H1 (cell line): Measurements from ENCODE around the gene CWC27. TPM values are rescaled to one million over a fixed set of nuclear protein-coding genes. Genes with fewer than 3 reads are reported as not detected.

ENCODE experiments used
- CTCF ChIA-PET: fragments of 300-600 bp; sonication (Branson Sonifier 250); formaldehyde crosslinking; loops from one replicate; lab custom pipeline; 2021; ENCODE audit not compliant: partially characterized antibody; lab: Charles Lee
- POLR2A ChIA-PET: fragments of 300-600 bp; sonication (Branson Sonifier 250); formaldehyde crosslinking; loops from one replicate; lab custom pipeline; 2021; ENCODE audit warnings: inconsistent platforms; ENCODE audit not compliant: partially characterized antibody; lab: Charles Lee
- DNase-seq, 2 experiments: peaks; one replicate each; pipeline versions ENCODE4 v3.0.0 to v3.0.0-alpha.2; 2010 to 2022; ENCODE audit warnings: low spot score in 2 of 2, low read depth in 1 of 2, mixed read lengths in 1 of 2
- FAIRE-seq: peaks from 2 replicates; lab custom pipeline; 2011; peaks lifted over from hg19 to GRCh38; lab: Jason Lieb, UNC
- H2AFZ ChIP-seq: 2 replicates; pipeline ENCODE4 v1.8.1; 2012; ENCODE audit warnings: low read length, inconsistent platforms
- H2AK5ac ChIP-seq: 2 replicates; pipeline ENCODE4 v1.6.1; 2013; ENCODE audit warnings: low read depth, low read length
- H2BK120ac ChIP-seq: replicated peaks from 2 replicates; pipeline ENCODE3; 2013; ENCODE audit warnings: low read depth, low read length, inconsistent platforms
- H2BK12ac ChIP-seq: 2 replicates; pipeline ENCODE4 v1.6.1; 2013; ENCODE audit warnings: low read depth, low read length
- H2BK15ac ChIP-seq: 2 replicates; pipeline ENCODE4 v1.6.1; 2013; ENCODE audit warnings: low read length
- H2BK20ac ChIP-seq: 2 replicates; pipeline ENCODE4 v1.6.1; 2013; ENCODE audit warnings: low read length
- H2BK5ac ChIP-seq: 2 replicates; pipeline ENCODE4 v1.6.1; 2013; ENCODE audit warnings: low read depth, low read length
- H3K14ac ChIP-seq: 2 replicates; pipeline ENCODE4 v1.6.1; 2013; ENCODE audit warnings: inconsistent platforms; ENCODE audit not compliant: insufficient read length
- H3K18ac ChIP-seq: 2 replicates; pipeline ENCODE4 v1.6.1; 2013; ENCODE audit warnings: low read length; ENCODE audit errors: extremely low read depth
- H3K23ac ChIP-seq: 2 replicates; pipeline ENCODE4 v1.6.1; 2013; ENCODE audit warnings: inconsistent platforms; ENCODE audit not compliant: insufficient read length
- H3K23me2 ChIP-seq: 2 replicates; pipeline ENCODE4 v1.6.1; 2013; ENCODE audit warnings: low read depth, low read length
- H3K27ac ChIP-seq: 2 replicates; pipeline ENCODE4 v1.6.1; 2011; ENCODE audit warnings: low read depth, low read length, inconsistent platforms
- H3K27me3 ChIP-seq, 4 experiments: replicated peaks in 1 of 4; 1 replicate in 1 of 4; 2 replicates in 3 of 4; pipeline versions ENCODE4 v1.6.1 to v1.8.1; 2011 to 2013; ENCODE audit warnings: low read length in 3 of 4, mild to moderate bottlenecking in 3 of 4, inconsistent platforms in 2 of 4, mixed read lengths in 2 of 4, moderate library complexity in 1 of 4; ENCODE audit not compliant: control insufficient read depth in 3 of 4, insufficient read depth in 3 of 4; ENCODE audit errors: extremely low read depth in 1 of 4
- H3K36me3 ChIP-seq, 4 experiments: 2 replicates each; pipeline versions ENCODE4 v1.6.1 to v1.8.1; 2011 to 2013; ENCODE audit warnings: mild to moderate bottlenecking in 4 of 4, low read length in 3 of 4, moderate library complexity in 2 of 4, control low read depth in 1 of 4, inconsistent platforms in 1 of 4; ENCODE audit not compliant: insufficient read depth in 4 of 4, control insufficient read depth in 2 of 4
- H3K4ac ChIP-seq: replicated peaks from 2 replicates; pipeline ENCODE3; 2013; ENCODE audit warnings: low read length, low read depth, mixed read lengths, inconsistent platforms; ENCODE audit not compliant: insufficient read length
- H3K4me1 ChIP-seq, 4 experiments: replicated peaks in 1 of 4; 1 replicate in 1 of 4; 2 replicates in 3 of 4; pipeline versions ENCODE4 v1.6.1 to v1.8.1; 2011 to 2013; ENCODE audit warnings: low read length in 3 of 4, inconsistent platforms in 2 of 4, mixed read lengths in 1 of 4; ENCODE audit not compliant: insufficient read depth in 4 of 4, control insufficient read depth in 3 of 4
- H3K4me2 ChIP-seq, 2 experiments: 2 replicates each; pipeline versions ENCODE4 v1.6.1 to v1.8.1; 2011 to 2013; ENCODE audit warnings: low read depth in 2 of 2, low read length in 2 of 2, control low read depth in 1 of 2, inconsistent platforms in 1 of 2, mild to moderate bottlenecking in 1 of 2; ENCODE audit not compliant: insufficient read depth in 1 of 2
- H3K4me3 ChIP-seq, 4 experiments: fragments of 200-600, 300-600 bp in 1 of 4; sonication (generic), shearing (Covaris generic), sonication (Bioruptor Twin) in 1 of 4; 2 replicates each; pipeline versions ENCODE4 v1.5.1 to v1.8.1; 2011 to 2016; ENCODE audit warnings: low read length in 4 of 4, low read depth in 3 of 4, control low read depth in 2 of 4, inconsistent platforms in 2 of 4, mild to moderate bottlenecking in 2 of 4, mixed read lengths in 1 of 4, moderate library complexity in 1 of 4; ENCODE audit not compliant: insufficient read depth in 2 of 4; ENCODE audit errors: extremely low read depth in 1 of 4
- H3K56ac ChIP-seq: replicated peaks from 2 replicates; pipeline ENCODE3; 2013; ENCODE audit warnings: low read depth, mild to moderate bottlenecking, mixed read lengths, low read length, inconsistent platforms; ENCODE audit not compliant: insufficient read length
- H3K79me1 ChIP-seq: 2 replicates; pipeline ENCODE4 v1.6.1; 2013; ENCODE audit warnings: low read depth, low read length, control low read depth
- H3K79me2 ChIP-seq, 2 experiments: 2 replicates each; pipeline versions ENCODE4 v1.6.1 to v1.8.1; 2012 to 2013; ENCODE audit warnings: low read length in 2 of 2, mild to moderate bottlenecking in 2 of 2, inconsistent platforms in 1 of 2; ENCODE audit not compliant: insufficient read depth in 2 of 2, control insufficient read depth in 1 of 2
- H3K9ac ChIP-seq, 4 experiments: replicated peaks in 1 of 4; 1 replicate in 1 of 4; 2 replicates in 3 of 4; pipeline versions ENCODE4 v1.6.1 to v1.8.1; 2011 to 2013; ENCODE audit warnings: low read depth in 3 of 4, low read length in 3 of 4, control low read depth in 2 of 4, mild to moderate bottlenecking in 2 of 4, moderate library complexity in 2 of 4, inconsistent platforms in 1 of 4; ENCODE audit errors: extremely low read depth in 1 of 4
- H3K9me3 ChIP-seq, 2 experiments: 2 replicates each; pipeline versions ENCODE4 v1.6.1 to v1.8.1; 2012 to 2013; ENCODE audit warnings: mild to moderate bottlenecking in 2 of 2, moderate library complexity in 2 of 2, control low read depth in 1 of 2, inconsistent platforms in 1 of 2, low read depth in 1 of 2, low read length in 1 of 2, mixed read lengths in 1 of 2; ENCODE audit not compliant: insufficient read depth in 2 of 2
- H4K20me1 ChIP-seq, 2 experiments: replicated peaks in 1 of 2; 2 replicates each; pipeline versions ENCODE3 to v1.8.1; 2011 to 2013; ENCODE audit warnings: inconsistent platforms in 2 of 2, low read length in 2 of 2, mild to moderate bottlenecking in 1 of 2; ENCODE audit not compliant: insufficient read depth in 2 of 2, control insufficient read depth in 1 of 2
- H4K5ac ChIP-seq: 2 replicates; pipeline ENCODE4 v1.6.1; 2013; ENCODE audit warnings: low read length, low read depth, mixed read lengths, inconsistent platforms; ENCODE audit not compliant: insufficient read length
- H4K8ac ChIP-seq: 2 replicates; pipeline ENCODE4 v1.8.0; 2013; ENCODE audit warnings: mild to moderate bottlenecking, moderate library complexity, low read length, inconsistent platforms; ENCODE audit not compliant: insufficient read depth; ENCODE audit errors: extremely low read depth
- H4K91ac ChIP-seq: replicated peaks from 2 replicates; pipeline ENCODE3; 2013; ENCODE audit warnings: low read length, mixed read lengths, inconsistent platforms; ENCODE audit not compliant: insufficient read length
- BRCA1 ChIP-seq: IDR thresholded peaks from 2 replicates; pipeline ENCODE4 v1.6.1; 2012; ENCODE audit warnings: low read depth, low read length, improper control_type of control experiment
- CBX8 ChIP-seq: fragments of 300-800, 300-1000 bp; sonication (generic); IDR thresholded peaks from 2 replicates; pipeline ENCODE4 v1.7.1; 2016; ENCODE audit warnings: low read depth, low read length, borderline replicate concordance
- CEBPB ChIP-seq: IDR thresholded peaks from 2 replicates; pipeline ENCODE4 v1.6.1; 2012; ENCODE audit warnings: low read depth, low read length
- CHD1 ChIP-seq: IDR thresholded peaks from 2 replicates; pipeline ENCODE4 v1.6.1; 2012; ENCODE audit warnings: low read depth, low read length, improper control_type of control experiment
- EZH2 ChIP-seq: fragments of 200-600 bp; sonication (generic); IDR thresholded peaks from 2 replicates; pipeline ENCODE4 v1.7.1; 2012; ENCODE audit warnings: low read depth, mild to moderate bottlenecking, moderate library complexity, low read length, inconsistent platforms; ENCODE audit not compliant: severe bottlenecking
- FOSL1 ChIP-seq: IDR thresholded peaks from 2 replicates; pipeline ENCODE4 v1.6.1; 2011; ENCODE audit warnings: mild to moderate bottlenecking, low read depth, low read length, moderate library complexity; ENCODE audit not compliant: insufficient read depth
- GABPA ChIP-seq: IDR thresholded peaks from 2 replicates; pipeline ENCODE4 v1.6.1; 2011; ENCODE audit warnings: mild to moderate bottlenecking, low read length, moderate library complexity, borderline replicate concordance; ENCODE audit not compliant: insufficient read depth
- GTF2F1 ChIP-seq: IDR thresholded peaks from 2 replicates; pipeline ENCODE4 v1.6.1; 2012; ENCODE audit warnings: low read depth, low read length, improper control_type of control experiment, borderline replicate concordance
- HDAC6 ChIP-seq: IDR thresholded peaks from one replicate; pipeline ENCODE4 v1.7.1; 2012; ENCODE audit warnings: low read depth, mild to moderate bottlenecking, inconsistent platforms, low read length, moderate library complexity
- KDM1A ChIP-seq: fragments of 200-600, 300-600 bp; sonication (generic); IDR thresholded peaks from 2 replicates; pipeline ENCODE4 v1.7.1; 2016; ENCODE audit warnings: mild to moderate bottlenecking, low read length, borderline replicate concordance
- RFX5 ChIP-seq: IDR thresholded peaks from 2 replicates; pipeline ENCODE4 v1.6.1; 2011; ENCODE audit warnings: low read depth, low read length, improper control_type of control experiment, borderline replicate concordance
- RXRA ChIP-seq: IDR thresholded peaks from 2 replicates; pipeline ENCODE4 v1.6.1; 2011; ENCODE audit warnings: low read depth, mild to moderate bottlenecking, low read length, moderate library complexity; ENCODE audit not compliant: insufficient read depth
- SIRT6 ChIP-seq: IDR thresholded peaks from one replicate; pipeline ENCODE4 v1.7.1; 2012; ENCODE audit warnings: low read length, inconsistent platforms
- SRF ChIP-seq: IDR thresholded peaks from 2 replicates; pipeline ENCODE4 v1.6.1; 2011; ENCODE audit warnings: mild to moderate bottlenecking, low read depth, low read length, moderate library complexity
- YY1 ChIP-seq: IDR thresholded peaks from 2 replicates; pipeline ENCODE4 v1.6.1; 2011; ENCODE audit warnings: low read depth, mild to moderate bottlenecking, low read length
- WGBS, 2 experiments: shearing (Covaris generic) in 1 of 2; methylation state at CpG; one replicate each; pipeline versions ENCODE4 v1.1.6 to v1.1.7; 2013 to 2015; ENCODE audit warnings: low lambda C conversion rate in 2 of 2, mixed read lengths in 2 of 2, inconsistent platforms in 1 of 2, low coverage in 1 of 2, missing lambda C conversion rate in 1 of 2; ENCODE audit not compliant: insufficient replicate concordance in 2 of 2, insufficient coverage in 1 of 2, insufficient read length in 1 of 2; ENCODE audit errors: extremely low coverage in 1 of 2, missing lambda C conversion rate in 1 of 2; 5-methylcytosine and 5-hydroxymethylcytosine counted together
- polyA plus RNA-seq, 7 experiments: library from polyadenylated mRNA; depleted of rRNA in 3 of 7; stranded (reverse) in 5 of 7; unstranded in 2 of 7; fragments of >200 nt in 5 of 7; fragments of 200-250 nt in 2 of 7; gene quantifications; 1 replicate in 5 of 7; 2 replicates in 1 of 7; 4 replicates in 1 of 7; pipeline versions ENCODE4 v1.2.1 to v1.2.3, GENCODE V29; 2011 to 2013; ENCODE audit warnings: missing spikeins in 2 of 7, mixed read lengths in 2 of 7
- total RNA-seq: library from RNA; stranded (reverse); fragmentation: NEBNext Ultra II Directional; extraction: Animal tissue kit (Norgen Biotek cat#: 25700); gene quantifications from 2 replicates; pipeline ENCODE4 v1.2.1, GENCODE V29; 2021

CWC27 gene
- total and polyA plus RNA-seq, 2 of the 8 experiments (the other 6 are each of a cell fraction or from before 2014, with no cell fraction given), result 24.9 to 43.4 TPM

DNA sequence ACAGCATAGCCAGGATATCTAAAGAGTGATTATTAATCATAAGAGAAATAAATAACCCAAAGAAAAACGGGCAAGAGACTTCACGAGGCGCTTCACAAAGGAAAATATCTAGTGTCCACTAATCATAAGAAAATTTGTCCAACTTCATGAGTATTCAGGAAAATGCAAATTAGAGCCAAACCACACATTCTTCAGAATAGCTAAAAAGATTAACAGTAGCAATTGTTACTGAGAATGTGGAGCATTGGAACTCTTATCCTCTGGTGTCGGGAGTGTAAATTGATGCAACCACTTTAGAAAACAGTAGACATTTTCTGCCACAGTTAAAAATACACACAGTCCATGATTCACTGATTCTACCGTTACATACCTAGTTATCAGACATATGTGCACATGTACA, 145.7 kb downstream of the CWC27 start:
- H2BK20ac ChIP-seq, result no peak overlapping the region
- no peak overlapping the region for H3K56ac ChIP-seq
- no peaks in the 10 kb centered on the region for H3K79me2 ChIP-seq
- no peak overlapping the region for H3K4me2 ChIP-seq
- H3K4me1 ChIP-seq, result no peaks in the 10 kb centered on the region
- H3K27ac ChIP-seq, result no peak overlapping the region
- no peak overlapping the region for H3K14ac ChIP-seq
- H2BK5ac ChIP-seq, result no peak overlapping the region
- H2AFZ ChIP-seq, result no peak overlapping the region
- FAIRE-seq (no peak), DNase-seq (no peak)
- no peaks in the 10 kb centered on the region for H3K79me1 ChIP-seq
- H3K23ac ChIP-seq, result no peak overlapping the region
- no peaks in the 10 kb centered on the region for H3K23me2 ChIP-seq
- H2BK15ac ChIP-seq, result no peak overlapping the region
- ChIA-PET CTCF (no interaction called here), POLR2A (no interaction called here)
- H3K4me3 ChIP-seq, result no peak overlapping the region
- no peak overlapping the region for H4K5ac ChIP-seq
- H3K9ac ChIP-seq, result no peak overlapping the region
- peaks cover 11 to 16% of the 10 kb centered on the region in 2 experiments for H3K9me3 ChIP-seq
- no peak overlapping the region for H3K18ac ChIP-seq
- 91% methylated on average over 5 of the region's 5 CpGs; no CpG with 5 or more reads in 1 of the 2 experiments for whole genome bisulfite sequencing, 2 experiments
- no peak overlapping the region for H4K91ac ChIP-seq
- no peaks in the 10 kb centered on the region for H3K27me3 ChIP-seq
- no peak overlapping the region for H2BK120ac ChIP-seq
- no peaks in the 10 kb centered on the region for H4K20me1 ChIP-seq
- no peak overlapping the region for H2BK12ac ChIP-seq
- H3K36me3 ChIP-seq, result peaks cover 0 to 10% (median 2%) of the 10 kb centered on the region in 4 experiments; a peak in 3 of 8 replicates
- no peak overlapping the region for H3K4ac ChIP-seq
- H2AK5ac ChIP-seq, result no peak overlapping the region
- H4K8ac ChIP-seq, result no peak overlapping the region
- TF ChIP-seq SRF (no peak), HDAC6 (no peak), FOSL1 (no peak), CEBPB (no peak), CHD1 (no peak), GABPA (no peak), RFX5 (no peak), GTF2F1 (no peak), SIRT6 (no peak), KDM1A (no peak), CBX8 (no peak), RXRA (no peak), YY1 (no peak), BRCA1 (no peak), EZH2 (no peak)
